Activated CD4-positive, alpha-beta T cell treated with anti-CD3 and anti-CD28 coated beads, Interleukin-2, amount 10 ng/mL, durations not matched to agents 24 days and 14 days (primary cell): Measurements from ENCODE around the gene U2AF2. TPM values are rescaled to one million over a fixed set of nuclear protein-coding genes. Genes with fewer than 3 reads are reported as not detected.
A peak's percentile ranks its signal among the peaks of the same experiment; 100 is the strongest.

Experiments
- DNase-seq: peaks from one replicate; pipeline ENCODE4 v3.0.0; 2022
- H3K27ac Mint-ChIP-seq: one replicate; pipeline ENCODE4 v1.8.0; 2022; ENCODE audit warnings: mild to moderate bottlenecking, mixed read lengths
- H3K27me3 Mint-ChIP-seq: one replicate; pipeline ENCODE4 v1.8.0; 2022; ENCODE audit warnings: mixed read lengths
- H3K36me3 Mint-ChIP-seq: one replicate; pipeline ENCODE4 v1.8.0; 2022; ENCODE audit warnings: low read depth, mild to moderate bottlenecking, mixed read lengths
- H3K4me1 Mint-ChIP-seq: one replicate; pipeline ENCODE4 v1.8.0; 2021; ENCODE audit warnings: mixed read lengths
- H3K4me3 Mint-ChIP-seq: one replicate; pipeline ENCODE4 v1.8.0; 2022; ENCODE audit warnings: mild to moderate bottlenecking, moderate library complexity, mixed read lengths
- H3K9me3 Mint-ChIP-seq: one replicate; pipeline ENCODE4 v1.8.0; 2021; ENCODE audit warnings: mixed read lengths
- intact Hi-C: fragments of 100-400 bp; cut with micrococcal nuclease; formaldehyde crosslinking; loops from one replicate; pipeline ENCODE4 v1.15.1; 2023
- total RNA-seq: library from RNA; stranded (reverse); gene quantifications from 2 replicates; pipeline ENCODE4 v1.2.3, GENCODE V29; 2022

The U2AF2 gene
- total RNA-seq, 1 donor from 2014 or later = 394 TPM

DNA sequence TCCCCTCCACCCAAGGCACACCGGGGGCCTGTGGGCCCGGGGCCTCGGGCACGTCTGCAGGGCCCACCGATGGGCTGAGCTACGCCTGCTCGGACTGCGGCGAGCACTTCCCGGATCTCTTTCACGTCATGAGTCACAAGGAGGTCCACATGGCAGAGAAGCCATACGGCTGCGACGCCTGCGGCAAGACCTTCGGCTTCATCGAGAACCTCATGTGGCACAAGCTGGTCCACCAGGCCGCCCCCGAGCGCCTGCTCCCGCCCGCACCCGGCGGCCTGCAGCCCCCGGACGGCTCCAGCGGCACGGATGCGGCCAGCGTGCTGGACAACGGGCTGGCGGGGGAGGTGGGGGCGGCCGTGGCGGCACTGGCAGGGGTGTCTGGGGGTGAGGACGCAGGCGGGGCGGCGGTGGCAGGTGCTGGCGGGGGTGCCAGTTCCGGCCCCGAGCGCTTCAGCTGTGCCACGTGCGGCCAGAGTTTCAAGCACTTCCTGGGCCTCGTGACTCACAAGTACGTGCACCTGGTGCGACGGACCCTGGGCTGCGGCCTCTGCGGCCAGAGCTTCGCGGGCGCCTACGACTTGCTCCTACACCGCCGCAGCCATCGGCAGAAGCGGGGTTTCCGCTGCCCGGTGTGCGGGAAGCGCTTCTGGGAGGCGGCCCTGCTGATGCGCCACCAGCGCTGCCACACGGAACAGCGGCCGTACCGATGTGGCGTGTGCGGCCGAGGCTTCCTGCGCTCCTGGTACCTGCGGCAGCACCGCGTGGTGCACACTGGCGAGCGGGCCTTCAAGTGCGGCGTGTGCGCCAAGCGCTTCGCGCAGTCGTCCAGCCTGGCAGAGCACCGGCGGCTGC, 39.1 kb upstream of the U2AF2 start:
- no peak overlapping the region for H3K4me3 Mint-ChIP-seq
- peaks cover 29% of the 10 kb centered on the region for H3K36me3 Mint-ChIP-seq
- intact Hi-C loops = no loop called here
- no peak for DNase-seq
- no peaks in the 10 kb centered on the region for H3K27me3 Mint-ChIP-seq
- peaks cover 23% of the 10 kb centered on the region for H3K4me1 Mint-ChIP-seq
- no peak overlapping the region for H3K27ac Mint-ChIP-seq
- H3K9me3 Mint-ChIP-seq = no peaks in the 10 kb centered on the region

DNA sequence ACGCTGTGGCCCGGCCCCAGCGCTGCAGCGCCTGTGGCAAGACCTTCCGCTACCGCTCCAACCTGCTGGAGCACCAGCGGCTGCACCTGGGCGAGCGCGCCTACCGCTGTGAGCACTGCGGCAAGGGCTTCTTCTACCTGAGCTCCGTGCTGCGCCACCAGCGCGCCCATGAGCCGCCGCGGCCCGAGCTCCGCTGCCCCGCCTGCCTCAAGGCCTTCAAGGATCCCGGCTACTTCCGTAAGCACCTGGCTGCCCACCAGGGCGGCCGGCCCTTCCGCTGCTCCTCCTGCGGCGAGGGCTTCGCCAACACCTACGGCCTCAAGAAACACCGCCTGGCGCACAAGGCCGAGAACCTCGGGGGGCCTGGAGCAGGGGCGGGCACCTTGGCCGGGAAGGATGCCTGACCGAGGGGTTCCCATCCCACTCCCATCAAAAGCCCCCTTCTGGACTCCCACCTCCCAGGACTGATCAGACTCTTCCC, 38.4 kb upstream of the U2AF2 start:
- Mint-ChIP-seq H3K27me3 (no peaks in the 10 kb centered on the region), H3K4me1 (peaks cover 22% of the 10 kb centered on the region), H3K9me3 (no peaks in the 10 kb centered on the region), H3K4me3 (no peak overlapping the region), H3K36me3 (peaks cover 25% of the 10 kb centered on the region), H3K27ac (no peak overlapping the region)
- no peak for DNase-seq
- intact Hi-C loops = no loop called here

DNA sequence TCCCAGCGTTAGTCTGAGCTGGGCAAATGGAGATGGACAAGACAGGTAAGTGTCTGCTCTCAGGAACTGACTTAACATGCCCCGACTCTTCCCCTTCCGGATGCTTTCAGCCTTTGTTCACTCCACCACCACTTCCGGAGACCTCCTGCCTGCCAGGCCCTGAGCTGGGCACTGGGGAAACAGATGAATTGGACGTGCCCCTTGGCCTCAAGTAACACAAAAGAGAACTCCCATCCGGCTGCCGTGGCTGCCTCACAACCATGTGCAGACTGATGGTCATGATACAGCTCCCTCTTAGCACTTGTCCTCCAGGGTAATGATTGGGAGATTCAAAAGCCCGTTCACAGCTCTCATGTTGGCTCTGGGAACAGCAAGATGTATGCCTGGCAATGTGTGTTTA, 37.4 kb upstream of the U2AF2 start:
- no peaks in the 10 kb centered on the region for H3K9me3 Mint-ChIP-seq
- peaks cover 16% of the 10 kb centered on the region for H3K4me1 Mint-ChIP-seq
- intact Hi-C loops = no loop called here
- no peak for DNase-seq
- peaks cover 18% of the 10 kb centered on the region for H3K36me3 Mint-ChIP-seq
- no peaks in the 10 kb centered on the region for H3K27me3 Mint-ChIP-seq
- no peak overlapping the region for H3K27ac Mint-ChIP-seq
- no peak overlapping the region for H3K4me3 Mint-ChIP-seq

DNA sequence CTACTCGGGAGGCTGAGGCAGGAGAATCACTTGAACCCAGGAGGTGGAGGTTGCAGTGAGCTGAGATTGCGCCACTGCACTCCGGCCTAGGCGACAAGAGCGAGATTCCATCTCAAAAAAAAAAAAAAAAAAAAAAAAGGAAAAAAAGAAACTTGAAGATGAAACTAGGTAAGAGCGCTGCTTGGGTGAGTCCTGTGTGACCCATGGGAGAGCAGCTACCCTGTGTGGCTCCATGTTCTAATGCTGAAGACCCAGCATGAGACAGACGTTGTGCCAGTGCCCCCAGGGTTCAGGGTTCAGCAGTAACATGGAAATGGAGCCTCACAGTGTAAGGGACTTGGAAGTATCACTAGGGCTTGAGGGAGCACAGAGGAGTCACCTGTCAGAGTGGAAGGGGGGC, 36.4 kb upstream of the U2AF2 start:
- intact Hi-C loops = no loop called here
- DNase-seq = no peak
- Mint-ChIP-seq H3K9me3 (no peaks in the 10 kb centered on the region), H3K4me3 (no peak overlapping the region), H3K4me1 (peaks cover 12% of the 10 kb centered on the region), H3K27ac (no peak overlapping the region), H3K27me3 (no peaks in the 10 kb centered on the region), H3K36me3 (peaks cover 11% of the 10 kb centered on the region)

DNA sequence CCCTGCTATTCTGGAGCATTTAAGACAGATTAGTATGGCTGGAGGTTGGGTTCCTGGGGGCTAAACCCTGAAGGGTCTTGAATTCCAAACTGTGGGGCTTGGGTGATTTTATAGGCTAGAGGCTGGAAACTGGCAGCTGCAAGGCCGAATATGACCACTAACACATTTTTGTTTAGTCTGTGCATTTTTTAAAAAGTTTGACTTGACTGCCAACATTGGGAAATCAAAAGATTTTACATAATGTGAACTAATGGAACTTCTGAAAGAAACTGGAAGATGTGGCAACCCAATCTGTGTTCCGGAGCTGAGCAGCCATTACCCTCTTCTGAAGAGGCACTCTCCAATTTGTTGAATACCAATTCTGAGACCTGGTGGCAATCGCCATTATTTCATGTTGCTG, 35.5 kb upstream of the U2AF2 start:
- DNase-seq = no peak
- H3K27ac Mint-ChIP-seq = no peak overlapping the region
- peaks cover 17% of the 10 kb centered on the region for H3K4me1 Mint-ChIP-seq
- H3K27me3 Mint-ChIP-seq = no peaks in the 10 kb centered on the region
- H3K4me3 Mint-ChIP-seq = no peak overlapping the region
- no peaks in the 10 kb centered on the region for H3K9me3 Mint-ChIP-seq
- intact Hi-C loops = no loop called here
- peaks cover 11% of the 10 kb centered on the region for H3K36me3 Mint-ChIP-seq

DNA sequence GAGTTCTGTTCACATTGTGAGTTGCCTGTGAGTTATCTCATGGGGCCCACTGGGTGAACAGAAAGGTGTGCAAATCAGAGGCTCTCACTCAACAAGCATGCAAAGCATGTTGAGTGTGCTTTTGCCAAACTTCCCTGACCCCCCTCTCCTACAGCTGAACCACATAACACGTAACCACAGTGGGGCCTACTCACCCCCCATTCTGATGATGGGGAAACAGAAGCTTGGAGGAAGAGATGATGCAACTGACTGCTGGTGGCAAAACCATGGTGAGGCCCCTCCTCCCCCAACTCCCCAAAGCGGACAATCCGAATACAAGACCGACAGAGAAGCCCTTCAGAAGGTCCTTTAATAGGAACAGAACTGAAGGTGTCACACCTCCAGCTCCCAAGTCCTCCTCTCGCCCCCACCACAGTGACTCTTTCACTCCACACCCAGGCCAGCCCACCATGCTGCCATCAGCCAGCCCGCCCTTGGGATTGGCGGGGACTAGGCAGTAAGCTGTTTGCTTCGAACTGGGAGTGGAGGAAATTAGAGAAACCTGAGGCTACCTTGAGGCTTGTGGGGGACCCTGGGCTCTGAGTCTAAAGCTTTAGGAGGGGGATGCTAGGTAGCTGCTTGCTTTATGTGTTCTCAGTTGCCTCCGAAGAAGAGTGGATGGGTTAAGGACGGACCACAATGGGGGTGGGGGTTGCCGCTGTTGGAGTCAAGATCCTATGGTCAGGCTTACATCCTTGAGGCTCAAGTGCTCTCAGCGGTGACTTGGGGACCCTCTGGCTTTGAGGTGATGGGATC, 34.2 kb upstream of the U2AF2 start:
- Mint-ChIP-seq H3K36me3 (peaks cover 11% of the 10 kb centered on the region), H3K4me1 (peaks cover 26% of the 10 kb centered on the region), H3K9me3 (no peaks in the 10 kb centered on the region), H3K27ac (no peak overlapping the region), H3K27me3 (no peaks in the 10 kb centered on the region), H3K4me3 (no peak overlapping the region)
- DNase-seq = no peak
- intact Hi-C loops = loop anchor here (5.0 to 10.0 kb wide), 2 partner anchors 38 to 1156 kb away; partner anchors contain the start of genes LENG9 and ZNF579

DNA sequence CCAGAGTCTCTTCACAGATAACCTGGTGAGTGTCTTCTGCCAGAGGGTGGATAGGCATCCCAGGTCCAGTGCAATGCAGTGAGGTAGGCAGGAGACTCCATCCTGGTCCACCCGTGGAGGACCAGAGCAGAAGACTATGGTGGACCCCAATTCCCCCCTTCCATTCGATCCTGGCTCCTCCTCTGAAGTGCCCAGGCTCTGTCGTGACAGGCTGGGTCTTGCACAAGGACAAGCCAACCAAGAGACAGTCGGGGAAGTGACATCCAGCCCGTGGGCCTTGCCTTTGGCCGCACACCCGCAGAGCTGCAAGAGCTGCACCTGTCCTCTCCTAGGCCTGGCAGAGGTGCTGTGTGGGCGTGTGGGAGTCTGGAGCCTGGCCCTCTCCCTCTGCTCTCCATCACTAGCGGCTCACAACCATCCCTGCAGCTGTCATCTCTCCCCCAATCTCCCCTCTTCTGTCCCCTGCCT, 33.6 kb upstream of the U2AF2 start:
- no peaks in the 10 kb centered on the region for H3K27me3 Mint-ChIP-seq
- no peak overlapping the region for H3K27ac Mint-ChIP-seq
- H3K9me3 Mint-ChIP-seq = no peaks in the 10 kb centered on the region
- intact Hi-C loops = loop anchor here (5.0 to 10.0 kb wide), 2 partner anchors 39 to 1156 kb away; partner anchors contain the start of genes LENG9 and ZNF579
- peaks cover 30% of the 10 kb centered on the region for H3K4me1 Mint-ChIP-seq
- H3K36me3 Mint-ChIP-seq = peaks cover 11% of the 10 kb centered on the region
- DNase-seq = no peak
- no peak overlapping the region for H3K4me3 Mint-ChIP-seq

DNA sequence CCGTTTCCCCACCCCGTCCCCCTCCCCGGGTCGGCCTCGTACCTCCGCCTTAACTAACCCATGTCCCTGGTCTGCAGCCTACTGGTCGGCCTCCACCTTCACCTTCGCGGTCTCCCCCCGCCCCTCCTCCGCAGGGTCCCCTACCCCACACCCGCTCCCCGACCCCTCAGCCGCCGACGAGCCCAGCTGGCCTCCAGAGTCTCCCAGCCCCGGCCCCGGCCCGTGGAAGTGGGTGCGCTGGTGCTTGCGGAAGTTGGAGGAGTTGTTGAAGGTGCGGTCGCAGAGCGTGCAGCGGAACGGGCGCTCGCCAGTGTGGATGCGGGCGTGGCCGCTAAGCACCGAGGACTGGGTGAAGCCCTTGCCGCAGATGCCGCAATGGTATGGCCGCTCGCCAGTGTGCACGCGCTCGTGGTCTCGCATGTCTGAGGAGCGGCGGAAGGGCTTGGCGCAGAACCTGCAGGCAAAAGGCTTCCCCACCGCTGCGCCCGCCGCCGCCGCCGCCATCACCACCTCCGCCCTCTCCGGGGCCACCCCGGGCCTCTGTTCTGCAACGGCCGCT, 33.1 kb upstream of the U2AF2 start:
- Mint-ChIP-seq H3K4me1 (peaks cover 35% of the 10 kb centered on the region), H3K27ac (no peak overlapping the region), H3K36me3 (peaks cover 10% of the 10 kb centered on the region), H3K27me3 (peaks cover under 1% of the 10 kb centered on the region), H3K4me3 (no peak overlapping the region), H3K9me3 (no peaks in the 10 kb centered on the region)
- intact Hi-C loops = loop anchor here (5.0 to 10.0 kb wide), 2 partner anchors 39 to 1157 kb away; partner anchors contain the start of genes LENG9 and ZNF579
- DNase-seq = no peak

DNA sequence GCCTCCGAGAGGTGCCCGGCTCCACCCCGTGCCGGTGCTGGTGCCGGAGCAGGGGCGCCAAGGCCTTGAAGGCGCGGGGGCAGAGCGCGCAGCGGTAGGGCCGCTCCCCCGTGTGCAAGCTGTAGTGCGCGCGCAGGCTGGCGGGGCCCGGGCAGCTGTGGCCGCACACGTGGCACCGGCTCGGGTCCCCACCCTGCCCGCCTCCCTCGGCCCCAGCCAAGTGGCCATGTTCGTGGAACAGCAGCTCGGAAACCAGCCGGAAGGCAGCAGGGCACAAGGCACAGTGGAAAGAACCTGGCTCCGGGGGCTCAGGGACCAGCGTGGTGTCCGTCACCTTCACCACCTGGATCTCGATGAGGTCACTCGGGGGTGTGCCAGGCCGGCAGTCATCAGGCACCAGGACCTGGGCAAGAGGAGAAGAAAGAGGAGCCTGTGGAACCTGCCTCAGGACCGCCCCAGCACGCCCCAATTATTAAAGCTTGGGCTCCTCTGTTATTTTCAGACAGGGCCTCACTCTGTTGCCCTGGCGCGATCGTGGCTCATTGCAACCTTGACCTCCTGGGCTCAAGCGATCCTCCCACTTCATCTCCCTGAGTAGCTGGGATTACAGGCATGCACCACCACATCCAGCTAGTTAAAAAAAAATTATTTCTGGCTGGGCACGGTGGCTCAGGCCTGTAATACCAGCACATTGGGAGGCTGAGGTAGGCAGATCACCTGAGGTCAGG, 32.4 kb upstream of the U2AF2 start:
- H3K27me3 Mint-ChIP-seq = peaks cover 3% of the 10 kb centered on the region
- H3K27ac Mint-ChIP-seq = no peak overlapping the region
- peaks cover 40% of the 10 kb centered on the region for H3K4me1 Mint-ChIP-seq
- intact Hi-C loops = loop anchor here (5.0 to 10.0 kb wide), 2 partner anchors 40 to 1158 kb away; partner anchors contain the start of genes LENG9 and ZNF579
- H3K9me3 Mint-ChIP-seq = no peaks in the 10 kb centered on the region
- DNase-seq = no peak
- H3K4me3 Mint-ChIP-seq = no peak overlapping the region
- H3K36me3 Mint-ChIP-seq = peaks cover 5% of the 10 kb centered on the region

DNA sequence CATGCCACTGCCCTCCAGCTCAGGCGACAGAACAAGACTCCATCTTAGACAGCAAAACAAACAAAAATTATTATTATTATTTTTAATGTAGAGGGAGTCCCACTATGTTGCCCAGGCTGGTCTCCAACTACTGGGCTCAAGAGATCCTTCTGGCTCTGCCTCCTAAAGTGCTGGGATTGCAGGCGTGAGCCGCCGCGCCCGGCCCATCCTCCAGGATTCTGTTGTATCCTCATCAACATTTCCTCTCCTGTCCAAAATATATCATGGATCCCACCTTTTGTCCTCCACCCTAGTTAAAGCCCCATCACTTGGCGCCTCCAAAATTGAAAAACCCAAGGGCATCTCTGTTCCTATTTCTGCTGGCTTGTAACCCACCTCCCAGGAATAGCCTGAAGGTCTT, 31.7 kb upstream of the U2AF2 start:
- intact Hi-C loops = loop anchor here (5.0 to 10.0 kb wide), 2 partner anchors 41 to 1158 kb away; partner anchors contain the start of genes LENG9 and ZNF579
- no peak for DNase-seq
- Mint-ChIP-seq H3K27ac (no peak overlapping the region), H3K27me3 (peaks cover 8% of the 10 kb centered on the region), H3K4me3 (no peak overlapping the region), H3K36me3 (peaks cover 1% of the 10 kb centered on the region), H3K4me1 (peaks cover 43% of the 10 kb centered on the region), H3K9me3 (no peaks in the 10 kb centered on the region)

DNA sequence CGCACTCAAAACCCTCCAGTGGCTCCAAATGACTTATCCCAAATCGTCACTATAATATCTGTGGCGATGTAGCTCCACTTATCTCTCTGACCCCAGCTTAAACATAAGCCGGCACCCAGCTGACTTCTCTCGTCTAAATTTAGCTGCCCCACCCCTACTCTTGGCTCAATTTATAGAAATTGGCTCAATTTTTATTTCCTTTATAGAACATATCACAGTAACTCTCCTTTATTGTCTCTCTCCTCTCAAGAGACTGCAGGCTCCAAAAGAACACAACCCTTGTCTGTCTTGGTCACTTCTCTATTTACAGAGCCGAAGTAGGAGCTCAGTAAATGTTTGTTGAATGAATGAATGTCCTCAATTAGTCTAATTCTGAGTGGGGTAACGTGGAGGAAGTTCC, 31.3 kb upstream of the U2AF2 start:
- no peak overlapping the region for H3K27ac Mint-ChIP-seq
- peaks cover 9% of the 10 kb centered on the region for H3K27me3 Mint-ChIP-seq
- no peak for DNase-seq
- H3K36me3 Mint-ChIP-seq = peaks cover 1% of the 10 kb centered on the region
- H3K4me1 Mint-ChIP-seq = peaks cover 43% of the 10 kb centered on the region
- H3K4me3 Mint-ChIP-seq = peak overlapping the region; percentile 96
- intact Hi-C loops = loop anchor here (5.0 to 10.0 kb wide), 2 partner anchors 41 to 1159 kb away; partner anchors contain the start of genes LENG9 and ZNF579
- H3K9me3 Mint-ChIP-seq = no peaks in the 10 kb centered on the region

DNA sequence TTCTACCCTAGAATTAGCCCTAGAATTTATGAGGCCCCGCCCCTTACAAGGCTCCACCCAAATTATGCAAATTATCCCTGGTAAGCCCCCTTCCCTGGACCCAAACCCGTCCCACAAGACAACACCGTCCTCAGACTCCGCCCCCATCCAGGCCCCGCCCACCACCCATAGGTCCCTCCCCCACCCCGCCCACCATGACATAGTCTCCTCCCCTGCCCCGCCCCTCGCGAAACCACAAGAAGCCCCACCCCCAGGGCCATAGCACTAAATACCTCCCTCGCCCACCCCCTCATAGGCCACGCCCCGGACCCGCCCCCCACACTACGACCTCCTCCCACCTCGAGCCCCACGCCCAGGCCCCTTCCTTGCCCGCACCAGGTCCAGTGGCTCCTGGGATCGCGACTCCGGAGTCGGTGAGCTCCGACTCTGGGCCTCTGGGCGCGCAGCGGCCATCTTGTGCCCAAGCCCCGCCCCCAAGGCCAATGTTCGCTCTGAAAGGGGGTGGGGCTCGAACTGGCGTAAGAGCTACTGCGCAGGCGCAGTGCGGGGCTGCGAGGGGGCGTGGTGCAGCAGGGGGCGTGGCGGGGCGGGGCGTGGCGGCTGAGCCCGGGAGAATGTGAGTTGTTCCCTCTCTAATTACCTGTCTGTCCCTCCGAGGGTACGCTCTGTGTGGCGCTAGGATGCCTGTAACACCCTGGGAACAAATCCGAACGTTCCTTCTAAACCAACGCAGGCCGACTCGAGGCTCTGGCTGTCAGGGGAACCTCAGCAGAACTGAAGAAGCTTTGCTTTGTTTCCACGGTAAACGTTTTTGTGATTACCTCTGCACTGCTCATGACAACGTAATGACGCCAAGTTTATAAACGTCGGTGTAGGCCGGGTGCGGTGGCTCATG, 30.5 kb upstream of the U2AF2 start, which contains the start of gene ZNF784:
Gene ZNF784, minus strand, starts transcription at position 458 of the 895 bp plus-strand sequence. Its CDS starts 5 bp downstream, at position 453.
- H3K4me3 Mint-ChIP-seq = peak within 1 kb of the TSS; percentile 96
- H3K27me3 Mint-ChIP-seq = peaks cover 13% of the 10 kb centered on the region
- H3K27ac Mint-ChIP-seq = peak within 1 kb of the TSS; percentile 99
- peak; percentile 98 for DNase-seq
- no peaks in the 10 kb centered on the region for H3K9me3 Mint-ChIP-seq
- peaks cover 43% of the 10 kb centered on the region for H3K4me1 Mint-ChIP-seq
- intact Hi-C loops = loop anchor here (1.0 to 10.0 kb wide), 7 partner anchors 8 to 1160 kb away; partner anchors contain the start of genes FIZ1, LENG9, ZNF579 and ZNF865
- peaks cover 1% of the 10 kb centered on the region for H3K36me3 Mint-ChIP-seq
